Astrocyte (in vitro differentiated cells and primary cell): Measurements from ENCODE around the gene SLC12A2. TPM values are rescaled to one million over a fixed set of nuclear protein-coding genes. Genes with fewer than 3 reads are reported as not detected.

ENCODE experiments used
- DNase-seq: peaks from one replicate; pipeline ENCODE4 v3.0.0-alpha.2; 2010; ENCODE audit warnings: low read depth
- FAIRE-seq: peaks from 2 replicates; lab custom pipeline; 2011; peaks lifted over from hg19 to GRCh38; lab: Jason Lieb, UNC
- H2AFZ ChIP-seq: 2 replicates; pipeline ENCODE4 v1.6.0; 2012; ENCODE audit warnings: low read depth, low read length, inconsistent platforms
- H3K27ac ChIP-seq: 2 replicates; pipeline ENCODE4 v1.5.1; 2011; ENCODE audit warnings: low read depth, low read length, inconsistent platforms
- H3K27me3 ChIP-seq: 2 replicates; pipeline ENCODE4 v1.6.0; 2011; ENCODE audit warnings: low read length, inconsistent platforms; ENCODE audit not compliant: insufficient read depth
- H3K36me3 ChIP-seq: 2 replicates; pipeline ENCODE4 v1.5.1; 2011; ENCODE audit warnings: low read length, inconsistent platforms; ENCODE audit not compliant: insufficient read depth
- H3K4me1 ChIP-seq: 2 replicates; pipeline ENCODE4 v1.5.1; 2011; ENCODE audit warnings: low read length, inconsistent platforms; ENCODE audit not compliant: insufficient read depth
- H3K4me2 ChIP-seq: 2 replicates; pipeline ENCODE4 v1.6.0; 2012; ENCODE audit warnings: low read length, inconsistent platforms
- H3K4me3 ChIP-seq: 2 replicates; pipeline ENCODE4 v1.5.1; 2011; ENCODE audit warnings: low read depth, mild to moderate bottlenecking, low read length, inconsistent platforms; ENCODE audit not compliant: insufficient read depth
- H3K79me2 ChIP-seq: 2 replicates; pipeline ENCODE4 v1.6.0; 2012; ENCODE audit warnings: mild to moderate bottlenecking, low read length, inconsistent platforms; ENCODE audit not compliant: insufficient read depth
- H3K9ac ChIP-seq: 2 replicates; pipeline ENCODE4 v1.6.0; 2012; ENCODE audit warnings: mild to moderate bottlenecking, low read length, inconsistent platforms
- H3K9me3 ChIP-seq: 2 replicates; pipeline ENCODE4 v1.5.1; 2012; ENCODE audit warnings: low read depth, mild to moderate bottlenecking, low read length, inconsistent platforms; ENCODE audit not compliant: insufficient read depth
- H4K20me1 ChIP-seq: 2 replicates; pipeline ENCODE4 v1.6.0; 2012; ENCODE audit warnings: low read length, inconsistent platforms; ENCODE audit not compliant: insufficient read depth
- H3K27ac Mint-ChIP-seq: one replicate; pipeline ENCODE4 v1.8.0; 2021; ENCODE audit warnings: mild to moderate bottlenecking, mixed read lengths; ENCODE audit not compliant: unreplicated experiment
- H3K27me3 Mint-ChIP-seq: one replicate; pipeline ENCODE4 v1.8.0; 2021; ENCODE audit warnings: low read depth, mixed read lengths; ENCODE audit not compliant: unreplicated experiment
- H3K36me3 Mint-ChIP-seq: one replicate; pipeline ENCODE4 v1.8.0; 2021; ENCODE audit warnings: low read depth, mixed read lengths; ENCODE audit not compliant: unreplicated experiment
- H3K4me1 Mint-ChIP-seq: one replicate; pipeline ENCODE4 v1.8.0; 2021; ENCODE audit warnings: low read depth, mixed read lengths; ENCODE audit not compliant: unreplicated experiment
- H3K4me3 Mint-ChIP-seq: one replicate; pipeline ENCODE4 v1.8.0; 2021; ENCODE audit warnings: mild to moderate bottlenecking, moderate library complexity, mixed read lengths; ENCODE audit not compliant: unreplicated experiment
- H3K9me3 Mint-ChIP-seq: one replicate; pipeline ENCODE4 v1.8.0; 2021; ENCODE audit warnings: mild to moderate bottlenecking, mixed read lengths; ENCODE audit not compliant: unreplicated experiment
- EZH2 ChIP-seq: IDR thresholded peaks from 2 replicates; pipeline ENCODE4 v1.6.1; 2012; ENCODE audit warnings: mild to moderate bottlenecking, low read length, inconsistent platforms; ENCODE audit not compliant: insufficient read depth
- total RNA-seq: library from RNA; stranded (reverse); gene quantifications from 2 replicates; pipeline ENCODE4 v1.2.1, GENCODE V29; 2021
- TF ChIP-seq, protein P1 (sequence below): IDR thresholded peaks from 2 replicates; pipeline ENCODE4 v1.5.1; 2011; ENCODE audit warnings: low read depth, mild to moderate bottlenecking, inconsistent platforms, low read length, moderate library complexity; ENCODE audit not compliant: insufficient read depth

The SLC12A2 gene
- total RNA-seq, 1 donor from 2014 or later, result 20.3 TPM

DNA sequence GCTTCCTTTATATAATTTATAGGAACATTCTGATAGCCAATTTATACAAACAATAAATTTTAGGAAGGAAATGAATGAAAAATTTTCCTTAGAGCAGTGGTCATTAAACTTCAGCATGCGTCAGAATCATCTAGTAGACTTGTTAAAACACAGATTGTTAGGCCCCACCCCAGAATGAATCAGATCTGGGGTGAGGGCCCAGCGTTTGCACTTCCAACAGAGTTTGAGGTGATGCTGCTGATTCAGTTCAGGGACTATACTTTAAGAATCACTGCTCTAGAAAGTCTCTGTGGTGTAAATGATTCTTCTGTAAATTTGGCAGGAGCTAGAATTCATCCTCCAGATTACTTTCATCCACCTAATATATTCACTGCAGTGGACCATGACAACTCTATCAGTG lies 80.4 kb downstream of the SLC12A2 start:
- no peak overlapping the region for H3K9ac ChIP-seq
- TF ChIP-seq EZH2, result no peak
- TF ChIP-seq, protein P1, sequence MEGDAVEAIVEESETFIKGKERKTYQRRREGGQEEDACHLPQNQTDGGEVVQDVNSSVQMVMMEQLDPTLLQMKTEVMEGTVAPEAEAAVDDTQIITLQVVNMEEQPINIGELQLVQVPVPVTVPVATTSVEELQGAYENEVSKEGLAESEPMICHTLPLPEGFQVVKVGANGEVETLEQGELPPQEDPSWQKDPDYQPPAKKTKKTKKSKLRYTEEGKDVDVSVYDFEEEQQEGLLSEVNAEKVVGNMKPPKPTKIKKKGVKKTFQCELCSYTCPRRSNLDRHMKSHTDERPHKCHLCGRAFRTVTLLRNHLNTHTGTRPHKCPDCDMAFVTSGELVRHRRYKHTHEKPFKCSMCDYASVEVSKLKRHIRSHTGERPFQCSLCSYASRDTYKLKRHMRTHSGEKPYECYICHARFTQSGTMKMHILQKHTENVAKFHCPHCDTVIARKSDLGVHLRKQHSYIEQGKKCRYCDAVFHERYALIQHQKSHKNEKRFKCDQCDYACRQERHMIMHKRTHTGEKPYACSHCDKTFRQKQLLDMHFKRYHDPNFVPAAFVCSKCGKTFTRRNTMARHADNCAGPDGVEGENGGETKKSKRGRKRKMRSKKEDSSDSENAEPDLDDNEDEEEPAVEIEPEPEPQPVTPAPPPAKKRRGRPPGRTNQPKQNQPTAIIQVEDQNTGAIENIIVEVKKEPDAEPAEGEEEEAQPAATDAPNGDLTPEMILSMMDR, result no peak
- no peak overlapping the region for H2AFZ ChIP-seq
- no peaks in the 10 kb centered on the region for H4K20me1 ChIP-seq
- Mint-ChIP-seq H3K27me3 (no peaks in the 10 kb centered on the region), H3K27ac (no peak overlapping the region), H3K4me1 (no peaks in the 10 kb centered on the region), H3K36me3 (peaks cover 11% of the 10 kb centered on the region), H3K9me3 (no peaks in the 10 kb centered on the region), H3K4me3 (no peak overlapping the region)
- no peak overlapping the region for H3K27ac ChIP-seq
- H3K79me2 ChIP-seq, result no peaks in the 10 kb centered on the region
- no peak overlapping the region for H3K4me2 ChIP-seq
- DNase-seq, result peak; percentile 80
- H3K27me3 ChIP-seq, result no peaks in the 10 kb centered on the region
- peaks cover 12% of the 10 kb centered on the region for H3K36me3 ChIP-seq
- FAIRE-seq, result no peak
- H3K4me1 ChIP-seq, result no peaks in the 10 kb centered on the region
- H3K9me3 ChIP-seq, result no peaks in the 10 kb centered on the region
- no peak overlapping the region for H3K4me3 ChIP-seq

DNA sequence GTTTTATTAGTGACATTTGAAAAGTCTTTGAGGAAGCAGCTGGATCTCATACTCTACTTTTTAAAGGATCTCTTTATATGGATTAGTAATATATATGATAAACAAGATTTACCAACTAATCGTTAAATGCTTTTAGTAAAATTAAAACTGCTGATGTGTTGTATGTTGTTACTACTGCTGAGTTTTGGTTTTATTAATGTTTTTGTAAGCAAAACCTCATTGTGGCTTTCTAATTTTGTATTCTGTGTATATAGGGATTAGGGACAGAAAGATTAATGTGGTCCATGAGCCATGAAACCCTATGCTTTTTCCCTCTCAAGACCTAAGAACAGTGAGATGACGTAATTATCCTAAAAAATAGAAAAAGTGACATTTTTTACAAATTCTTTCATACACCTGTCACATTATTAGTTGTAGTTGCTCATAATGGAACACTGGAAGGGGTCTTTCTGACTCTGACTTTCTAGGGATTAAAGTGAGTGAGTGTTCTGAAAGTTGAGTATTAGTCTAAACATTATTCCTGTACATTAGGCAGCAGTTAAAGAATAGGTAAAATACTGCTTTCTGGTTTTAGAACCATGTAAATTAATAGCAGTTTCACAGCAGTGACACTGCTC lies 85.9 kb downstream of the SLC12A2 start:
- H3K27ac ChIP-seq, result no peak overlapping the region
- no peaks in the 10 kb centered on the region for H3K9me3 ChIP-seq
- no peaks in the 10 kb centered on the region for H4K20me1 ChIP-seq
- no peaks in the 10 kb centered on the region for H3K36me3 Mint-ChIP-seq
- no peaks in the 10 kb centered on the region for H3K4me1 ChIP-seq
- no peak overlapping the region for H3K4me3 Mint-ChIP-seq
- no peaks in the 10 kb centered on the region for H3K4me1 Mint-ChIP-seq
- H2AFZ ChIP-seq, result no peak overlapping the region
- no peaks in the 10 kb centered on the region for H3K27me3 Mint-ChIP-seq
- peaks cover 2% of the 10 kb centered on the region for H3K36me3 ChIP-seq
- H3K9ac ChIP-seq, result no peak overlapping the region
- H3K9me3 Mint-ChIP-seq, result no peaks in the 10 kb centered on the region
- H3K27ac Mint-ChIP-seq, result no peak overlapping the region
- FAIRE-seq (no peak), DNase-seq (no peak)
- no peaks in the 10 kb centered on the region for H3K27me3 ChIP-seq
- no peak overlapping the region for H3K4me2 ChIP-seq
- no peak overlapping the region for H3K4me3 ChIP-seq
- no peaks in the 10 kb centered on the region for H3K79me2 ChIP-seq
- no peak for TF ChIP-seq EZH2
- TF ChIP-seq, protein P1, result no peak

DNA sequence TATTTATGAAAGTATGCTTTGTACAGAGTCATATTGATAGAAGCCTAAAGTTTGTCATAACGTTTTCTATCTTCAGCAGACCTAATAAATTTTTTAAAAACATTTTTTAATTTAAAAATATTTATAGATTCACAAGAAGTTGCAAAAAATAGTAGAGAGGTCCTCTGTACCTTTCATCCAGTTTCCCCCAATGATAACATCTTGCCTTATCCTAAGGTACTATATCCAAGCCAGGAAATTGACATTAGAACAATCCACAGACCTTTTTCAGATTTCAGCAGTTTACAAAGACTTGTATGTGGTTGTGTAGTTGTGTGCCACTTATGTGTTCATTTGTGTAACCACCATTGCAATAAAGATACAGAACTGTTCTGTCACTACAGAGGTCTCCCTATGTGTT lies 88.5 kb downstream of the SLC12A2 start:
- no peaks in the 10 kb centered on the region for H3K27me3 ChIP-seq
- FAIRE-seq (peak; percentile 17), DNase-seq (no peak)
- H3K4me2 ChIP-seq, result no peak overlapping the region
- Mint-ChIP-seq H3K4me1 (peaks cover 4% of the 10 kb centered on the region), H3K27ac (no peak overlapping the region), H3K36me3 (no peaks in the 10 kb centered on the region), H3K27me3 (no peaks in the 10 kb centered on the region), H3K9me3 (no peaks in the 10 kb centered on the region), H3K4me3 (no peak overlapping the region)
- no peak overlapping the region for H3K27ac ChIP-seq
- H4K20me1 ChIP-seq, result no peaks in the 10 kb centered on the region
- H3K79me2 ChIP-seq, result no peaks in the 10 kb centered on the region
- no peaks in the 10 kb centered on the region for H3K9me3 ChIP-seq
- no peak overlapping the region for H2AFZ ChIP-seq
- H3K9ac ChIP-seq, result no peak overlapping the region
- no peak overlapping the region for H3K4me3 ChIP-seq
- TF ChIP-seq, protein P1, result no peak
- TF ChIP-seq EZH2, result no peak
- H3K4me1 ChIP-seq, result no peaks in the 10 kb centered on the region
- peaks cover 2% of the 10 kb centered on the region for H3K36me3 ChIP-seq
